Activated T-helper 1 cell treated with anti-CD3 and anti-CD28 coated beads, Interleukin-2, amount 50 U/mL, for 16 hours (primary cell): ENCODE results near the gene SLCO4A1.

ENCODE experiments used
- DNase-seq, 2 donors: peaks; one replicate each; pipeline ENCODE4 v3.0.0-alpha.2; 2020; ENCODE audit warnings: low read depth in 1 of 2, low spot score in 1 of 2

SLCO4A1 gene

GRCh38 chr20:62650551-62651284, 8.4 kb downstream of the SLCO4A1 start:
- no peak for DNase-seq

GRCh38 chr20:62651285-62652021, 9.2 kb downstream of the SLCO4A1 start:
- peak; percentile 64 to 72 for DNase-seq

GRCh38 chr20:62652041-62652893, 10.0 kb downstream of the SLCO4A1 start:
- peak; percentile 22 to 32 for DNase-seq

- no peak for DNase-seq
Measured at GRCh38 chr20:62652894-62653305, 10.6 kb downstream of the SLCO4A1 start.

GRCh38 chr20:62653373-62653772, 11.1 kb downstream of the SLCO4A1 start:
- no peak for DNase-seq

- no peak for DNase-seq
Measured at GRCh38 chr20:62653951-62654685, 11.8 kb downstream of the SLCO4A1 start.

GRCh38 chr20:62655282-62656196, 13.2 kb downstream of the SLCO4A1 start:
- no peak for DNase-seq

- no peak for DNase-seq
Measured at GRCh38 chr20:62656197-62656918, 14.1 kb downstream of the SLCO4A1 start.

- no peak for DNase-seq
Measured at GRCh38 chr20:62656919-62657588, 14.8 kb downstream of the SLCO4A1 start.

- no peak for DNase-seq
Measured at GRCh38 chr20:62657589-62657942, 15.3 kb downstream of the SLCO4A1 start.

GRCh38 chr20:62657956-62658355, 15.7 kb downstream of the SLCO4A1 start:
- DNase-seq = no peak

- no peak for DNase-seq
Measured at GRCh38 chr20:62658593-62659178, 16.4 kb downstream of the SLCO4A1 start.

- DNase-seq = no peak
Measured at GRCh38 chr20:62659488-62660239, 17.4 kb downstream of the SLCO4A1 start.

GRCh38 chr20:62660240-62660615, 17.9 kb downstream of the SLCO4A1 start:
- DNase-seq = no peak

GRCh38 chr20:62660768-62661167, 18.5 kb downstream of the SLCO4A1 start:
- DNase-seq = no peak

- DNase-seq = no peak
Measured at GRCh38 chr20:62661647-62662046, 19.3 kb downstream of the SLCO4A1 start.

- DNase-seq = no peak
Measured at GRCh38 chr20:62662422-62662821, 20.1 kb downstream of the SLCO4A1 start.
